Myocyte (in vitro differentiated cells): Measurements from ENCODE around the gene MTSS2. TPM values are rescaled to one million over a fixed set of nuclear protein-coding genes. Genes with fewer than 3 reads are reported as not detected.
"Not testable (repeated sequence)": the region's sequence is repeated elsewhere in the genome, so short reads cannot be mapped to it uniquely, and the experiment has no call there.

Experiments
- DNase-seq: peaks from one replicate; pipeline ENCODE4 v3.0.0-alpha.2; 2012; ENCODE audit warnings: low read depth
- total RNA-seq: library from RNA; depleted of rRNA; stranded (reverse); fragments of >200 nt; gene quantifications from 2 replicates; pipeline ENCODE4 v1.2.3, GENCODE V29; 2014

The MTSS2 gene
- total RNA-seq, 1 donor from 2014 or later, result 170 TPM

GRCh38 chr16:70676675-70677498 lies 9.0 kb downstream of the MTSS2 start:
- DNase-seq, result no peak

GRCh38 chr16:70675851-70676513 lies 9.9 kb downstream of the MTSS2 start:
- no peak for DNase-seq

GRCh38 chr16:70674221-70675014 lies 11.4 kb downstream of the MTSS2 start:
- DNase-seq, result peak; percentile 43

- not testable (repeated sequence) for DNase-seq
These were observed 14.9 kb downstream of the MTSS2 start for GRCh38 chr16:70670938-70671337.

GRCh38 chr16:70670175-70670574 lies 15.7 kb downstream of the MTSS2 start:
- DNase-seq, result no peak

GRCh38 chr16:70665806-70666735 lies 19.8 kb downstream of the MTSS2 start:
- DNase-seq, result no peak

GRCh38 chr16:70665113-70665694 lies 20.6 kb downstream of the MTSS2 start:
- no peak for DNase-seq

GRCh38 chr16:70664325-70665112 lies 21.3 kb downstream of the MTSS2 start:
- no peak for DNase-seq

GRCh38 chr16:70663524-70664324 lies 22.1 kb downstream of the MTSS2 start:
- DNase-seq, result no peak

- no peak for DNase-seq
These were observed 22.8 kb downstream of the MTSS2 start for GRCh38 chr16:70662991-70663523.

- peak; percentile 86 for DNase-seq
These were observed 23.8 kb downstream of the MTSS2 start for GRCh38 chr16:70661918-70662641.

GRCh38 chr16:70661534-70661917 lies 24.3 kb downstream of the MTSS2 start:
- DNase-seq, result no peak

GRCh38 chr16:70660672-70661350 lies 25.0 kb downstream of the MTSS2 start:
- peak; percentile 49 for DNase-seq

GRCh38 chr16:70659953-70660671 lies 25.7 kb downstream of the MTSS2 start:
- DNase-seq, result no peak

- DNase-seq, result no peak
These were observed 26.3 kb downstream of the MTSS2 start for GRCh38 chr16:70659546-70659945.

GRCh38 chr16:70658921-70659320 lies 26.9 kb downstream of the MTSS2 start:
- no peak for DNase-seq
